Measurements from ENCODE around the gene KDM6A. TPM values are rescaled to one million over a fixed set of nuclear protein-coding genes. Genes with fewer than 3 reads are reported as not detected.
"Not testable (repeated sequence)": the region's sequence is repeated elsewhere in the genome, so short reads cannot be mapped to it uniquely, and the experiment has no call there.

The KDM6A gene
- total RNA-seq, 1 experiment from 2014 or later, result 14.4 TPM

- DNase-seq (ENCODE audit: low read depth), result no peak
Measured at GRCh38 chrX:44884944-44885343, 12.0 kb downstream of the KDM6A start.

GRCh38 chrX:44889824-44890223 is 16.8 kb downstream of the KDM6A start:
- no peak for DNase-seq (ENCODE audit: low read depth)

GRCh38 chrX:44890247-44890646 is 17.3 kb downstream of the KDM6A start:
- no peak for DNase-seq (ENCODE audit: low read depth)

GRCh38 chrX:44890687-44891086 is 17.7 kb downstream of the KDM6A start:
- DNase-seq (ENCODE audit: low read depth), result not testable (repeated sequence)

- DNase-seq (ENCODE audit: low read depth), result no peak
Measured at GRCh38 chrX:44891642-44892041, 18.7 kb downstream of the KDM6A start.

- no peak for DNase-seq (ENCODE audit: low read depth)
Measured at GRCh38 chrX:44896876-44897186, 23.8 kb downstream of the KDM6A start.

- no peak for DNase-seq (ENCODE audit: low read depth)
Measured at GRCh38 chrX:44897539-44897938, 24.6 kb downstream of the KDM6A start.

GRCh38 chrX:44898411-44899221 is 25.6 kb downstream of the KDM6A start:
- DNase-seq (ENCODE audit: low read depth), result no peak

- no peak for DNase-seq (ENCODE audit: low read depth)
Measured at GRCh38 chrX:44899946-44900345, 27.0 kb downstream of the KDM6A start.

- peak; percentile 73 for DNase-seq (ENCODE audit: low read depth)
Measured at GRCh38 chrX:44903107-44903506, 30.1 kb downstream of the KDM6A start.

GRCh38 chrX:44903830-44904530 is 31.0 kb downstream of the KDM6A start:
- DNase-seq (ENCODE audit: low read depth), result no peak

GRCh38 chrX:44904542-44905115 is 31.6 kb downstream of the KDM6A start:
- DNase-seq (ENCODE audit: low read depth), result no peak

- DNase-seq (ENCODE audit: low read depth), result no peak
Measured at GRCh38 chrX:44906041-44906440, 33.1 kb downstream of the KDM6A start.

- DNase-seq (ENCODE audit: low read depth), result no peak
Measured at GRCh38 chrX:44906542-44906941, 33.6 kb downstream of the KDM6A start.

- DNase-seq (ENCODE audit: low read depth), result no peak
Measured at GRCh38 chrX:44908153-44908552, 35.2 kb downstream of the KDM6A start.

GRCh38 chrX:44908827-44909226 is 35.8 kb downstream of the KDM6A start:
- no peak for DNase-seq (ENCODE audit: low read depth)

GRCh38 chrX:44910508-44910907 is 37.5 kb downstream of the KDM6A start:
- not testable (repeated sequence) for DNase-seq (ENCODE audit: low read depth)

- not testable (repeated sequence) for DNase-seq (ENCODE audit: low read depth)
Measured at GRCh38 chrX:44911074-44911600, 38.1 kb downstream of the KDM6A start.

GRCh38 chrX:44913656-44914531 is 40.9 kb downstream of the KDM6A start:
- DNase-seq (ENCODE audit: low read depth), result no peak

GRCh38 chrX:44914532-44915198 is 41.7 kb downstream of the KDM6A start:
- DNase-seq (ENCODE audit: low read depth), result no peak
